HCT116 (cell line): ENCODE measurements around the gene OSBPL8.

Experiments
- CBX3 ChIP-seq: IDR thresholded peaks from 2 replicates; pipeline ENCODE4 v1.6.1; 2012; ENCODE audit warnings: low read depth
- EZH2phosphoT487 ChIP-seq: fragments of 200-600 bp; IDR thresholded peaks from 2 replicates; pipeline ENCODE4 v1.6.1; 2018; ENCODE audit warnings: antibody characterized with exemption, borderline replicate concordance
- POLR2A ChIP-seq: IDR thresholded peaks from 2 replicates; pipeline ENCODE4 v1.7.0; 2011; ENCODE audit warnings: borderline replicate concordance; ENCODE audit not compliant: insufficient read depth, insufficient read length; ENCODE audit errors: extremely low read depth
- POLR2AphosphoS5 ChIP-seq: IDR thresholded peaks from 2 replicates; pipeline ENCODE4 v1.6.1; 2011; ENCODE audit warnings: mild to moderate bottlenecking, low read depth, low read length, moderate library complexity
- SP1 ChIP-seq: IDR thresholded peaks from 2 replicates; pipeline ENCODE4 v1.6.1; 2012; ENCODE audit warnings: low read depth
- TF ChIP-seq, protein P1 (sequence below): IDR thresholded peaks from 2 replicates; pipeline ENCODE4 v1.6.1; 2012; ENCODE audit warnings: low read depth
- TF ChIP-seq, protein P2 (sequence below), 3 experiments: fragments of 200-600 bp in 1 of 3; sonication (generic) in 1 of 3; IDR thresholded peaks in 2 of 3; conservative IDR thresholded peaks in 1 of 3; 2 replicates each; pipeline ENCODE4 v1.5.1; 2012 to 2017; ENCODE audit warnings: low read depth in 2 of 3, low read length in 2 of 3, antibody characterized with exemption in 1 of 3, borderline replicate concordance in 1 of 3, control low read depth in 1 of 3, mild to moderate bottlenecking in 1 of 3, mixed read lengths in 1 of 3, mixed run types in 1 of 3, moderate library complexity in 1 of 3; ENCODE audit not compliant: insufficient read depth in 1 of 3

DNA sequence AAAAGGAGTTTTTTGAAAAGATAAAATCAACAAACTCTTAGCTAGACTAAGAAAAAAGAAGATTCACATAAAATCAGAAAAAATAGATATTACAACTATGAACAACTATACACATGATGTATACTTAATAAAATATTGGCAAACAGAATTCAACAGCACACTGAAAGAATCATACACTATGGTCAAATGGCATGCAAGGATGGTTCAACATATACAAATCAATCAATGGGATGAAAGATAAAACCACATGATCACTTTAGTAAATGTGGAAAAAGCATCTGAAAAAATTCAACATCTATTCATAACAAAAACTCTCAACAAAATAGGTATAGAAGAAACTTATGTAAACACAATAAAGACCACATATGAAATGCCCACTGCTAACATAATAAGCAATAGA, 126.8 kb downstream of the OSBPL8 start:
- TF ChIP-seq, protein P1, sequence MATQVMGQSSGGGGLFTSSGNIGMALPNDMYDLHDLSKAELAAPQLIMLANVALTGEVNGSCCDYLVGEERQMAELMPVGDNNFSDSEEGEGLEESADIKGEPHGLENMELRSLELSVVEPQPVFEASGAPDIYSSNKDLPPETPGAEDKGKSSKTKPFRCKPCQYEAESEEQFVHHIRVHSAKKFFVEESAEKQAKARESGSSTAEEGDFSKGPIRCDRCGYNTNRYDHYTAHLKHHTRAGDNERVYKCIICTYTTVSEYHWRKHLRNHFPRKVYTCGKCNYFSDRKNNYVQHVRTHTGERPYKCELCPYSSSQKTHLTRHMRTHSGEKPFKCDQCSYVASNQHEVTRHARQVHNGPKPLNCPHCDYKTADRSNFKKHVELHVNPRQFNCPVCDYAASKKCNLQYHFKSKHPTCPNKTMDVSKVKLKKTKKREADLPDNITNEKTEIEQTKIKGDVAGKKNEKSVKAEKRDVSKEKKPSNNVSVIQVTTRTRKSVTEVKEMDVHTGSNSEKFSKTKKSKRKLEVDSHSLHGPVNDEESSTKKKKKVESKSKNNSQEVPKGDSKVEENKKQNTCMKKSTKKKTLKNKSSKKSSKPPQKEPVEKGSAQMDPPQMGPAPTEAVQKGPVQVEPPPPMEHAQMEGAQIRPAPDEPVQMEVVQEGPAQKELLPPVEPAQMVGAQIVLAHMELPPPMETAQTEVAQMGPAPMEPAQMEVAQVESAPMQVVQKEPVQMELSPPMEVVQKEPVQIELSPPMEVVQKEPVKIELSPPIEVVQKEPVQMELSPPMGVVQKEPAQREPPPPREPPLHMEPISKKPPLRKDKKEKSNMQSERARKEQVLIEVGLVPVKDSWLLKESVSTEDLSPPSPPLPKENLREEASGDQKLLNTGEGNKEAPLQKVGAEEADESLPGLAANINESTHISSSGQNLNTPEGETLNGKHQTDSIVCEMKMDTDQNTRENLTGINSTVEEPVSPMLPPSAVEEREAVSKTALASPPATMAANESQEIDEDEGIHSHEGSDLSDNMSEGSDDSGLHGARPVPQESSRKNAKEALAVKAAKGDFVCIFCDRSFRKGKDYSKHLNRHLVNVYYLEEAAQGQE: no peak
- TF ChIP-seq SP1: no peak
- TF ChIP-seq, protein P2, sequence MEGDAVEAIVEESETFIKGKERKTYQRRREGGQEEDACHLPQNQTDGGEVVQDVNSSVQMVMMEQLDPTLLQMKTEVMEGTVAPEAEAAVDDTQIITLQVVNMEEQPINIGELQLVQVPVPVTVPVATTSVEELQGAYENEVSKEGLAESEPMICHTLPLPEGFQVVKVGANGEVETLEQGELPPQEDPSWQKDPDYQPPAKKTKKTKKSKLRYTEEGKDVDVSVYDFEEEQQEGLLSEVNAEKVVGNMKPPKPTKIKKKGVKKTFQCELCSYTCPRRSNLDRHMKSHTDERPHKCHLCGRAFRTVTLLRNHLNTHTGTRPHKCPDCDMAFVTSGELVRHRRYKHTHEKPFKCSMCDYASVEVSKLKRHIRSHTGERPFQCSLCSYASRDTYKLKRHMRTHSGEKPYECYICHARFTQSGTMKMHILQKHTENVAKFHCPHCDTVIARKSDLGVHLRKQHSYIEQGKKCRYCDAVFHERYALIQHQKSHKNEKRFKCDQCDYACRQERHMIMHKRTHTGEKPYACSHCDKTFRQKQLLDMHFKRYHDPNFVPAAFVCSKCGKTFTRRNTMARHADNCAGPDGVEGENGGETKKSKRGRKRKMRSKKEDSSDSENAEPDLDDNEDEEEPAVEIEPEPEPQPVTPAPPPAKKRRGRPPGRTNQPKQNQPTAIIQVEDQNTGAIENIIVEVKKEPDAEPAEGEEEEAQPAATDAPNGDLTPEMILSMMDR (IDR thresholded peaks at IDR 0.05 in 2 of 3, conservative IDR thresholded peaks at IDR 0.05 in 1 of 3; ENCODE audit: borderline replicate concordance in 1 of 3, insufficient read depth in 1 of 3, low read depth in 2 of 3, low read length in 2 of 3): no peak
- TF ChIP-seq CBX3: no peak
- no peak for TF ChIP-seq EZH2phosphoT487
- TF ChIP-seq POLR2AphosphoS5: no peak
- TF ChIP-seq POLR2A: no peak
